GM23338 (cell line): ENCODE results near the gene MPHOSPH8. TPM values are rescaled to one million over a fixed set of nuclear protein-coding genes. Genes with fewer than 3 reads are reported as not detected.
A peak's percentile ranks its signal among the peaks of the same experiment; 100 is the strongest.

ENCODE experiments used
- ATAC-seq: fragments of 200-7000 bp; cut with Tn5 transposase; 3 replicates; pipeline ENCODE4 v1.9.1; 2020
- DNase-seq: peaks from one replicate; pipeline ENCODE4 v3.0.0-alpha.2; 2015; ENCODE audit warnings: low spot score
- H2AFZ ChIP-seq: fragments of 200-600 bp; sonication (generic); 2 replicates; pipeline ENCODE4 v1.8.0; 2016; ENCODE audit warnings: antibody characterized with exemption, mild to moderate bottlenecking, moderate library complexity
- H3F3A ChIP-seq: fragments of 200-600 bp; sonication (generic); replicated peaks from 2 replicates; pipeline ENCODE4 v1.8.0; 2017; ENCODE audit warnings: antibody characterized with exemption, mixed run types, low read depth
- H3K27ac ChIP-seq: fragments of 200-600 bp; sonication (generic); 2 replicates; pipeline ENCODE4 v1.6.1; 2016; ENCODE audit warnings: low read depth
- H3K27me3 ChIP-seq: fragments of 200-600 bp; sonication (generic); 2 replicates; pipeline ENCODE4 v1.8.0; 2016; ENCODE audit warnings: mild to moderate bottlenecking, mixed run types, moderate library complexity; ENCODE audit not compliant: insufficient read depth
- H3K36me3 ChIP-seq: fragments of 200-600 bp; sonication (generic); 2 replicates; pipeline ENCODE4 v1.8.0; 2016; ENCODE audit warnings: mild to moderate bottlenecking; ENCODE audit not compliant: insufficient read depth
- H3K4me1 ChIP-seq: fragments of 200-600 bp; sonication (generic); 2 replicates; pipeline ENCODE4 v1.8.0; 2016; ENCODE audit warnings: mild to moderate bottlenecking, moderate library complexity; ENCODE audit not compliant: insufficient read depth
- H3K4me2 ChIP-seq: fragments of 200-600 bp; sonication (generic); 2 replicates; pipeline ENCODE4 v1.7.1; 2017; ENCODE audit warnings: mixed run types
- H3K4me3 ChIP-seq: fragments of 200-600 bp; sonication (generic); 2 replicates; pipeline ENCODE4 v1.6.1; 2016; ENCODE audit warnings: mixed run types
- H3K79me2 ChIP-seq: fragments of 200-600 bp; sonication (generic); replicated peaks from 2 replicates; pipeline ENCODE4 v1.8.0; 2017; ENCODE audit warnings: mild to moderate bottlenecking; ENCODE audit not compliant: insufficient read depth
- H3K9me2 ChIP-seq: fragments of 200-600 bp; sonication (generic); 2 replicates; pipeline ENCODE4 v1.8.0; 2017; ENCODE audit not compliant: insufficient read depth
- H4K20me1 ChIP-seq: fragments of 200-600 bp; sonication (generic); replicated peaks from 2 replicates; pipeline ENCODE4 v1.8.0; 2017; ENCODE audit warnings: mild to moderate bottlenecking; ENCODE audit not compliant: insufficient read depth
- H3K27ac Mint-ChIP-seq: 2 replicates; pipeline ENCODE4 v1.8.0; 2020; ENCODE audit warnings: inconsistent platforms, mild to moderate bottlenecking, moderate library complexity, mixed read lengths
- H3K27me3 Mint-ChIP-seq: 3 replicates; pipeline ENCODE4 v1.8.0; 2022; ENCODE audit warnings: low read depth, mild to moderate bottlenecking, moderate library complexity, mixed read lengths, inconsistent platforms; ENCODE audit not compliant: insufficient read depth, poor library complexity
- H3K36me3 Mint-ChIP-seq: 3 replicates; pipeline ENCODE4 v1.8.0; 2021; ENCODE audit warnings: low read depth, mild to moderate bottlenecking, inconsistent platforms, moderate library complexity, mixed read lengths
- H3K4me1 Mint-ChIP-seq: 3 replicates; pipeline ENCODE4 v1.8.0; 2020; ENCODE audit warnings: mild to moderate bottlenecking, inconsistent platforms, mixed read lengths
- H3K4me3 Mint-ChIP-seq: 3 replicates; pipeline ENCODE4 v1.8.0; 2021; ENCODE audit warnings: moderate library complexity, mild to moderate bottlenecking, inconsistent platforms, mixed read lengths
- H3K9me3 Mint-ChIP-seq: 3 replicates; pipeline ENCODE4 v1.8.0; 2020; ENCODE audit warnings: moderate library complexity, mild to moderate bottlenecking, inconsistent platforms, mixed read lengths
- CREB1 ChIP-seq: fragments of 250-450 bp; sonication (Bioruptor Pico); IDR thresholded peaks from 2 replicates; pipeline ENCODE4 v1.5.0; 2020; ENCODE audit warnings: low read depth, mild to moderate bottlenecking, moderate library complexity
- CTCF ChIP-seq, 2 experiments: fragments of 200-600 bp in 1 of 2; sonication (generic) in 1 of 2; conservative IDR thresholded peaks; 2 replicates each; pipeline versions ENCODE4 v1.5.1 to v1.6.1; 2016 to 2017; ENCODE audit warnings: antibody characterized with exemption in 2 of 2, low read depth in 2 of 2, mild to moderate bottlenecking in 2 of 2, moderate library complexity in 1 of 2
- ETS1 ChIP-seq: IDR thresholded peaks from 2 replicates; pipeline ENCODE4 v1.6.1; 2016; ENCODE audit warnings: antibody characterized with exemption
- EZH2 ChIP-seq: fragments of 200-600 bp; sonication (generic); IDR thresholded peaks from one replicate; pipeline ENCODE4 v1.8.0; 2017; ENCODE audit warnings: antibody characterized with exemption, mild to moderate bottlenecking, low read depth; ENCODE audit not compliant: unreplicated experiment
- EZH2phosphoT487 ChIP-seq: fragments of 200-600 bp; sonication (generic); IDR thresholded peaks from one replicate; pipeline ENCODE4 v1.8.1; 2018; ENCODE audit warnings: antibody characterized with exemption; ENCODE audit not compliant: unreplicated experiment
- JUNB ChIP-seq: IDR thresholded peaks from one replicate; pipeline ENCODE4 v1.6.1; 2016; ENCODE audit warnings: antibody characterized with exemption; ENCODE audit not compliant: unreplicated experiment
- NANOG ChIP-seq: IDR thresholded peaks from 2 replicates; pipeline ENCODE4 v1.6.1; 2016; ENCODE audit warnings: antibody characterized with exemption, borderline replicate concordance
- POLR2AphosphoS5 ChIP-seq: IDR thresholded peaks from 2 replicates; pipeline ENCODE4 v1.6.1; 2016; ENCODE audit warnings: antibody characterized with exemption, low read depth
- REST ChIP-seq: IDR thresholded peaks from one replicate; pipeline ENCODE4 v1.6.1; 2018; ENCODE audit warnings: antibody characterized with exemption; ENCODE audit not compliant: unreplicated experiment
- STAT1 ChIP-seq: IDR thresholded peaks from one replicate; pipeline ENCODE4 v1.6.1; 2016; ENCODE audit warnings: antibody characterized with exemption; ENCODE audit not compliant: unreplicated experiment
- ZNF331 ChIP-seq: fragments of 250-450 bp; sonication (Bioruptor Pico); IDR thresholded peaks from 2 replicates; pipeline ENCODE4 v1.5.0; 2020; ENCODE audit warnings: low read depth, mild to moderate bottlenecking, moderate library complexity
- polyA plus RNA-seq: library from polyadenylated mRNA; unstranded; fragments of >200 nt; fragmentation: Nextera tagmentation; extraction: Ambion mirVana; gene quantifications from 2 replicates; pipeline ENCODE4 v1.2.1, GENCODE V29; 2016
- total RNA-seq: library from RNA; depleted of rRNA; stranded (reverse); fragments of >200 nt; shearing (Covaris generic); gene quantifications from 2 replicates; pipeline ENCODE4 v1.2.3, GENCODE V29; 2014

The MPHOSPH8 gene
- total and polyA plus RNA-seq, 2 experiments from 2014 or later = 15.6 to 31.9 TPM

GRCh38 chr13:19680751-19681150 lies 47.3 kb downstream of the MPHOSPH8 start:
- Histone ChIP-seq H3F3A (no peaks in the 10 kb centered on the region), H4K20me1 (no peaks in the 10 kb centered on the region), H3K79me2 (peaks cover 7% of the 10 kb centered on the region), H3K9me2 (no peaks in the 10 kb centered on the region), H3K4me2 (no peak overlapping the region), H3K4me3 (no peak overlapping the region), H3K27me3 (no peaks in the 10 kb centered on the region), H3K27ac (peak overlapping the region; percentile 56), H3K4me1 (peaks cover 40% of the 10 kb centered on the region), H2AFZ (no peak overlapping the region), H3K36me3 (no peaks in the 10 kb centered on the region; the same call in 1 of the 2 replicates)
- DNase-seq (no peak), ATAC-seq (no peak)
- TF ChIP-seq CTCF (conservative IDR thresholded peaks at IDR 0.05; ENCODE audit: low read depth in 2 of 2) (no peak), EZH2phosphoT487 (no peak), JUNB (no peak), ZNF331 (CRISPR knock-in tag) (no peak), STAT1 (no peak), POLR2AphosphoS5 (no peak), REST (no peak), NANOG (no peak)
- H3K4me3 Mint-ChIP-seq = no peak overlapping the region; the same call in 2 of the 3 replicates
- H3K36me3 Mint-ChIP-seq = peaks cover 5% of the 10 kb centered on the region
- H3K27me3 Mint-ChIP-seq = no peaks in the 10 kb centered on the region
- H3K9me3 Mint-ChIP-seq = no peaks in the 10 kb centered on the region
- peak overlapping the region; percentile 87 for H3K27ac Mint-ChIP-seq
- H3K4me1 Mint-ChIP-seq = peaks cover 57% of the 10 kb centered on the region

- peak; percentile 87 for DNase-seq
- TF ChIP-seq JUNB = no peak
- no peak for TF ChIP-seq CTCF (conservative IDR thresholded peaks at IDR 0.05; ENCODE audit: low read depth in 2 of 2)
- TF ChIP-seq ETS1 = no peak
- TF ChIP-seq POLR2AphosphoS5 = no peak
- TF ChIP-seq EZH2 = no peak
- TF ChIP-seq STAT1 = no peak
- TF ChIP-seq REST = no peak
- TF ChIP-seq CREB1 (CRISPR knock-in tag) = no peak
- no peak for TF ChIP-seq ZNF331 (CRISPR knock-in tag)
Observed at GRCh38 chr13:19681517-19681916, 48.1 kb downstream of the MPHOSPH8 start.

More at GRCh38 chr13:19681517-19681916, 48.1 kb downstream of the MPHOSPH8 start:
- H3K4me1 ChIP-seq = peaks cover 48% of the 10 kb centered on the region
- H3K4me2 ChIP-seq = peak overlapping the region; percentile 16
- H3K27me3 ChIP-seq = no peaks in the 10 kb centered on the region
- no peaks in the 10 kb centered on the region for H3K27me3 Mint-ChIP-seq
- H3K36me3 Mint-ChIP-seq = peaks cover 3% of the 10 kb centered on the region; the same call in 2 of the 3 replicates
- peaks cover 7% of the 10 kb centered on the region for H3K79me2 ChIP-seq
- H3K9me3 Mint-ChIP-seq = no peaks in the 10 kb centered on the region
- peak overlapping the region; percentile 88 for H3K27ac Mint-ChIP-seq
- H3K4me3 Mint-ChIP-seq = peak overlapping the region; percentile 36; the same call in 2 of the 3 replicates
- no peaks in the 10 kb centered on the region for H3F3A ChIP-seq
- peak overlapping the region; percentile 85 for H3K27ac ChIP-seq
- no peaks in the 10 kb centered on the region for H4K20me1 ChIP-seq
- peaks cover 63% of the 10 kb centered on the region for H3K4me1 Mint-ChIP-seq
- H3K36me3 ChIP-seq = no peaks in the 10 kb centered on the region
- H2AFZ ChIP-seq = no peak overlapping the region
- H3K4me3 ChIP-seq = 0 out of 2 replicates have a peak overlapping the region, but pooled peaks have one; percentile 9
- ATAC-seq = peak; percentile 78
- H3K9me2 ChIP-seq = no peaks in the 10 kb centered on the region
